IPS DF 19.7 (cell line): ENCODE results near the gene GSC2.

ENCODE experiments used
- DNase-seq: peaks from one replicate; pipeline ENCODE4 v3.0.0-alpha.2; 2013; ENCODE audit warnings: low read depth, low spot score

The GSC2 gene

DNA sequence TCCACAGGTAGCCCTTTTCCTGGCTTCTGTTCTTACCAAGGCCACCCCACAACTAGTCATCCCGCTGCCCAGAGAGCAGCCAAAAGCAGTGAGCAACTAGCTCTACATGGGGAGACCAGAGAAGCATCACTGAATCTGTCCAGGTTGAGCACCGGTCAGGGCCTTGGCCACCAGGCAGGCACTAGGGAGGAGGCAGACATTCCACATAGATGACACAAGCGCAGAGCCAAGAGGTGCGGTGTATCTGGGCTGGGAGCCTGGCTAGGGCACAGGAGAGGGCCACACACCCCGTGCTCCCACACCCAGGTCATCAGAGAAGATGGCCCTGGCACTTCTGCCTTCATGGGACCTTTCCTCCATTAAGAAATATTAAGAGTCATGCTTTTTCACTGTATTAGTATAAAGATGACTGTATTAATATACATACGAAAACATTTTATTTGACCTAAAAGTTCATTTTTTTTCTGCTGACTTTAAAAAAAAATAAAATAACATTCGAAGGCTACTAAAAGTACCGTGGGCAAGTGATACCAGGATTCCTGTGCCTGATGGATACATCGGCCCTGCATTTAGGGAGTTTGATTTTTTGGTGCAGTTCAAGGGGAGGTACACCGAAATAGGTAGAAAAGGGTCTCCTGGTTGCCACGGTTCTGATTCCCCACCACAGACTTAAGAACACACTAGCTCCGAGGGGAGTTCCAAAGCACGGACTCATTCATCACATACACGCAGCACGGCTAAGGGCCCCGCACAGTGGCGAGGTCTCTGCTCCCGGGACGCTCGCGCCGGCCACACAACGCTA lies 29.1 kb downstream of the GSC2 start:
- no peak for DNase-seq

DNA sequence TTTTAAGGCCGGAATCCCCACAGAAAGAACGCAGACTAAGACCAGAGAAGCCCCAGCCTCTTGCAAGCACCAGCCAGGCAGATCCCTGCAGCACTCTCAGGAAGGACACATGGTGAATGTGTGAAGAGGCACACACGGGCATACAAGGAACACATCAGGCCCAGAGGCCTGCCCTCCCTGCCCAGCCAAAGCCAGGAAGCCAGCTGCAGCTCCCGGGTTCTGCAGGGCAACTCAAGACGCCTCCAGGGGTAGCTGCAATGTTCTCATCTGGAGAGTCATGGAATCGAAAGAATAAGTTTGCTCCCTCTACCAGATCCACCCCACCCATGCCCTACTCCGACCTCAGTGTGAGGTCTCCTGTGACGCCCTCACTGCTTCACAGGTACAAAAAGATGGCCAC lies 30.1 kb downstream of the GSC2 start:
- DNase-seq = no peak

DNA sequence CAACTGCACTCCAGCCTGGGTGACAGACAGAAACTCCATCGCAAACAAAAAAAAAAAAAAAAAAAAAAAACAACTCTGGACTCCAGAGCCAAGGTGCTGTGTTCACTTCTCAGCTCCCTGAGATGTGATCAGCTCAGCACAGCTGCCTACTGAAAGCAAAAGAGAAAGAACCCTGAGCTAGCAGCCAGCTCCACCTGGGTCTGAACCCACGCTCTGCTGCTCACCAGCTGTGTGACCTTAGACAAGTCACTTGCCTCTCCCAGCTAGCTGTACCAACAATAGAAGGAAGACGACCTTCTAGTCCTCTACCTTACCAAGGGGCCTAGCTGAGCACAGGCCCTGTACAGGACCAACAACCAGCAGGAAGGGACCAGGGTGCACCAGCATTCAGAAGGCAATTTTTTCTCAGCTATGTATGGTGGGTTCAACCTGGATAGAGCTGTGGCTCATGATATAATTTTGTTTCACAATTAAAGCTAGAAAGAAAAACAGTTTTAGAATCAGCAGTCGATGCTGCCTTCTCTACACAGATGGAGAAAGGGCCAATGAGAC lies 31.7 kb downstream of the GSC2 start:
- no peak for DNase-seq

DNA sequence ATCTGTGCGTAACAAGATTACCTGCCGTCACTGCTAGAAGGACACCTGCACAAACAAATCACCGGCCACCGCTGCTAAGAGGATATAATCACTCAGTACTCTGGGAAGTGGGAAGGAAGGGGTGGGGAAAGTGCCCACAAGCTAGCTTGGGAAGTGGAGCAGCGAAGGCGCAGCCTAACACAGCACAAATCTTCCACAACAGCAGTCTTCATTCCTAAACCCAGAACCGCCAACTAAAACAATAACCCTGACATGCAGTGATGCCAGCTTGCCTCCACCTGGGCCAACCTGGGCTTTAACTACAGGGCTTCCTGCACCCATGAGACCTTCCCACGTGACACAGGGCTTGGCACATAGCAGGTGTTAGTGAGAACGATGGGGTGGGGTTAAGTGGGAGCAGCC lies 33.0 kb downstream of the GSC2 start:
- DNase-seq = no peak

DNA sequence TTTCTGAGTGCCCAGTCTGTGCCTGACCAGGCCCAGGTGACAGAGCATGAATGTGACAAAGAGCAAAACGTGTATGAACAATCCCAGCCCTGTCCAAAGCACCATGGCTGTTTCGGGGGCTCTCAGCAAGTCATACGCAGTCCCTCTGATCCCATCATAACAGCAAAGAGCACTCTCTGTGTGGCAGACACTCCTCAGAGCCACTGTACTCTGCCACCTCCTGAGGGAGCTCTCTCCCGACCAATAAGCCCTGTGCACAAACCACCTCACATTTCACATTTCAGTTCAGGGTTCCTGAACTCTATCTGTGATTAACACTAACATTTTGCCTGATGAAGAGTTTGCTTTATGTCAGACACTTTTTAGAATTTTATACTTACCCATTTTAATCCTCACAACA lies 34.5 kb downstream of the GSC2 start:
- DNase-seq = no peak

DNA sequence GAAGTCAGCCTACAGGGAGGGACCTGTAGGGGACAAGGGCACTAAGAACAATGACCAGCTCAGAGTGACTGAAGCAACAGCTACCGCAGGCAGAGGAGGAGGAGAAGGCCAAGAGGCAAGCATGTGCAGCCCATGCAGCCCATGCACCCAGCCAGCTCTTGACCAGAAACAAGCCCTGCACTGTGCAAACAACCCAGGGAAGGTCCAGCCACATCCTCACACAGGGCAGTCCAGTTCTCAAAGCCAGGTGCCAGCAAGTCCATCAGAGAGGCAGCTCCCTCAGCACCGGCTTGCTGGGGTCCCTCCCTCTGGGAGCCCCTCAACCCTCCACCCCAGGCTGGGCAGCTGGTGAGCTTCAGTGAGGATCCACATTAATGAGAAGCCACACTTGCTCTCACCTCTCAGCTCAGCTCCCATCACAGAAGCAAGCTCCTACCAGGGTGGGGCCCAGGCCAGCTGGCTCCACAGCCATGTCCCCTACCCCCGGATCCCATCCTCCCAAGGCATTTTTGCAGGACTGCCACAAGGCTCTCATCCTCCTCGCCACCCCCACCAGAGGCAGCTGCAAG lies 35.0 kb downstream of the GSC2 start:
- DNase-seq = no peak

DNA sequence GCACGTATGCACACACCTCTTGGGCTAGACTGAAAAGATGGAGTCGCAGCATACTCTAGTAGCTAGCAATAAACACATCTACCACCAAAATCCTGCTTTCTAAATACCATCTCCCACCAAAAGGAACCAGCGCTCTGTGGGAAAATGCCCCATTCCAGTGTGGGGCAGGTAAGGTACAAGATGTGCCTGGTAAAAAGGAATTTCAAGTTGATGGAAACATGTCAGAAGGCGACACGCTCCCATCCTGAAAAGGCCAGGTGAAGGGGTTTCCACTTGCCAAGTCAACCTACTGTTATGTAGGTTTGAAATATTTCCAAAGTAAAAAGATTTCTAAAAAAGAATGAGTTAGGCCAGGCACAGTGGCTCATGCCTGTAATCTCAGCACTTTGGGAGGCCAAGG lies 36.7 kb downstream of the GSC2 start:
- DNase-seq = no peak

DNA sequence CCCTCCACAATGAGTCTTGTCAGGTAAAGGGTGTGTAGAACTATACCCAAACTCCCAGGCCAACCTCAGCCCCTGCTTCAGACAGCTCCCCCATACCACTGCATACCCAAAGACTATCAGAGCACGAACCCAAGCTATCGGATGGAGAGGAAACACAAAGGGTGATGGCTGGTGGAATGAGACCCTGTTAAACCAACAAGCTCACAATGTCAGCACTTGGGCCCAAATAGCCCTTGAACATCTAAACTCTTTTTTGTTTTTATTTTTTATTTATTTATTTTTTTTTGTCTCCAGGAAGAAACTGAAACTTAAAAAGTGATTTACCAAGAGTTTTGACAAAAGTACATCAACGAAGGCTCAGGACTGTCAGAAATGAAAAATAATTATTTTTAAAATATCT lies 38.5 kb downstream of the GSC2 start:
- DNase-seq = no peak

DNA sequence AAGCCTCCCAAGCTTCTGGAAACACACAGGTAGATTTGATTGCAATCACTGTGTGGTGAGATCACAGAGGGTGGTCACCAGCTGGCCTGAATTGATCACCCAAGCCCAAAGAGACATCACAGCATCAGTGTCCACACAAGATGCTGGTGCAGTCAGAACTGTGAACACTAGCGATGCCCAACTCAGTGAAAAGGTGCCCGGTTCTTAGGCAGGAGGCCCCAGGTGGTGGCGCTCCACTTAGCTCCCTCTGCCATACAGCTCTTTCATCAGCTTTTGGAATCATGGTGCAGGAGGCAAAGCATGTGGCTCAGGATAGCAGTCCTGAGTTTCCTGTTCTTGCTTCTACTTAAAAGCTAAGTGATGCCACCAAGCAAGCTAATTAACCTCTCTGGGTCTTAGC lies 39.0 kb downstream of the GSC2 start:
- DNase-seq = no peak

DNA sequence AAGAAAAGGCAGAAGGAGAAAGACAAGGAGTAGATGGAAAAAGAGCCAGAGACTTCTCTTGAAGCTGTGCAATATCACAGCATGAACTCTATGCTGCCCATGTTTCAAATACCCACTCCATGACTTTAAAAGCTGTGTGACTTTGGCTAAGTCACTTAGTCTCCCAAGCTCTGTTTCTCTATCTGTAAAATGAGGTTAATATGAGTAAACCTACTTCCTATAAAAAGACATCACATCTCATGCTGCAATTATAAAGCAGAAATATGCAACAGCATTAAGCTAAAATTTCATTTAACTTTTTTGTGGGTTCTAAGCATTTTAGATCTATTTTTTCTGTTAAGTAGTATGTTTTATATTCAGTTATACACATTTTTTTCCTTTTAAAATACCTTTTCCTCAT lies 39.4 kb downstream of the GSC2 start:
- no peak for DNase-seq

DNA sequence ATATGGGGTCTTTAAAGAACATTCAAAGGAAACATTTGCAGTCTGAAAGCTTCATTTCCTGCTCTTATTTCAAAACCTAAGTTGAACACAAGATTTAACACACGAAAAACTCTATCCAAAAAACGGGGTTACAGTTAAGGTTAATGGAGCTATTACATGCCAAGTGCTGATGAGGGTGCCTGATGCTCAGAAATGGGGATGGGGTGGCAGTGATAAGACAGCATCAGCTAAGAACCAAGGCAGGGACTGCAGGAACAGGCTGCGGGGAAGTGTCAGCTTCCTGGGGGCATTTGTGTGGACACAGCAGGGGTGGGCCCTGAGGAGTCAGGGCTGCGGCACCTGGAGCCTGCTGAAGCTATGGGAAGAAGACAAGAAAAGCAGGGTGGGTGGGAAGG lies 40.0 kb downstream of the GSC2 start:
- no peak for DNase-seq

DNA sequence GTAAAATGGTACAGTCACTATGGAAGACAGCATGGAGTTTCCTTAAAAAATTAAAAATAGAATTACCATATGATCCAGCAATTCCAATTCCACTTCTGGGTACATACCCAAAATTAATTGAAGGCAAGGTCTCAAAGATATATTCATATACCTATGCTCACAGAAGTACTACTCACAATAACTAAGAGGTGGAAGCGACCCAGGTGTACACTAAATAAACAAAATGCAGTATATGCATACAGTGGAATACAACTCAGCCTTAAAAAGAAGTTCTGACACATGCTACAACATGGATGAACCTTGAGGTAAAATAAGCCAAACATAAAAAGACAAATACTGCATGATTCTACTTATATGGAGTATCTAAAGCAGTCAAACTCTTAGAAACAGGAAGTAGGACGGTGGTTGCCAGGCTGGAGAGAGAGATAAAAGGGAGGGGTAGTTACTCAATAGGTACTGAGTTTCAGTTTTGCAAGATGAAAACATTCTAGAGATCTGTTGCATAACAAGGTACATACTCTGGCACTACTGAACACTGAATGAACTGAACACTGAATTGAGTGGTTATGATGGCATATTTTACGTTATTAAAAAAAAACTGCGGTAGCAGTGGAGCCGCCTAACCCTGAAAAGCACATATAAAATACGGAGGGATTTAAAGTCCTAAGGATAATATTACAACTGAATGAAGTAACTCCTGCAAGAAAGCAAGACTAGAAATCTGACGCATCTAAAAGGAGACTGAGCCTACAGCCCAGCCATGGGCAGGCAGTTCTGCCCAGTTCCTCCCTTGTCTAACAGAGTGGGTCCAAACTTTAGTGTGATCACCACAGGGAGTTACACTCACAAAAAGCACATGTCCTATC lies 40.7 kb downstream of the GSC2 start:
- no peak for DNase-seq

DNA sequence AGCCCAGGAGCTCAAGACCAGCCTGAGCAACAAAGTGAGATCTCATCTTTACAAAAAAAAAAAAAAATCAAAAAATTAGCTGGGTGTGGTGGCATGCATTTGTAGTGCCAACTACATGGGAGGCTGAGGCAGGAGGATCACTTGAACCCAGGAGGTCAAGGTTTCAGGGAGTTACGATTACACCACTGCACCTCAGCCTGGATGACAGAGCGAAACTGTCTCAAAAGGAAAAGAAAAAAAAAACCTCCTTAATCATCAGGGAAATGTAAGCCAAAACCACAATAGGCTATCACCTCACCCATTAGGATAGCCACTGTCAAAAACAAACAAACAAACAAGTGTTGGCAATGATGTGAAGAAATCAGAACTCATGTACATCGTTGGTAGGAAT lies 41.3 kb downstream of the GSC2 start:
- no peak for DNase-seq

DNA sequence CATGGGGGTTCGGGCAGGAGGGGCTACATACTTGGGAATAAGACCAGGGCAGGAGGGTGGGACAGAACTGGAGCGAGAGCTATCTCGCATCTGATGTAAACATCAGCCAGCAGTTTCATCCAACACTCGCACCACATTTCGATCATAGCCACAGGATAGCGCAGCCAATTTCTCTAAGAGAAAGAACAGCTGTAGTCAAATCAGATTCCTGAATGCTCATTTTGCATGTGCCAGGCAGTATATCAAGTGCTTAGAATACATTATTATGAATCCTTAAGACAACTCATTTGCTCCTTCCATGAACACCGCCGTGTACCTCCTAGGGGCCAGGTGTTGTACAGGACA lies 42.4 kb downstream of the GSC2 start:
- no peak for DNase-seq

DNA sequence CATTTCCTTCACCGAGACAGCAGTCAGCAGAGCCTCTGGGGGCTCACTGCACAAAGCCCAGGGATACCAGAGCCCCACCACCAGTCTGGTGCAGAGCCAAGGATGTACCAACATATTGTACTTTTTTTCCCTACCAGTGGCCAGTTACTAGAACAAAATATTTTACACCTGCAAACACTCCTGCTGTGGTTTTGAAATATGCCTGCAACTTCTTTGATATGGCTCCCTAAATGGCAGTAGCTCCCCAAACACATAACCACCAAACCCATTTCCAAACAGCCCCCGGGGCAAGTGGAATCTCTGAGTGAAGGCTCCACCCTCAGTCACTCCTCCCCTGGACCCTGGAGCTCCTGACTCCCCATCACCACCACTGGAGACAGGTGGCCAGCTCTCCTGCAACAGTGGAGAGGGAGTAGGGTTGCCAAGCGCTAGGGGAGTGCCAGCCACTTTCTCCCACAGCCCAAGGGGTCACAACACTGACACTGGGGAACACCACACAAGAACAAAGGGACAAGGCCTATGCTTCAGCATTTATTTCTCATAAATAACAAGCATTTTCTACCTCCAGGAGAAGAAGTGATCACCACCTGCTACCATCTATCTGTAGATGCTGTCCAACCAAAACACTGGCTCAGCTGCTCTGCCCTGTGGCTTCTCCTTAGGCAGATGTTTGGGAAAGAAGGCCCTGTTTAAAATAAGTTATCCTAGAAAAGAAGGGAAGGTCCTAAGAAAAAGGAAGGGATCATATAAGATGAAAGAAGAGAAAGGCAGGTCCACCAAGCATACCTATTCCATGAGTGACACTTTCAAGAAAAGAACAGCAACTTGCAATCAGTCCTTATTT lies 43.0 kb downstream of the GSC2 start:
- no peak for DNase-seq

DNA sequence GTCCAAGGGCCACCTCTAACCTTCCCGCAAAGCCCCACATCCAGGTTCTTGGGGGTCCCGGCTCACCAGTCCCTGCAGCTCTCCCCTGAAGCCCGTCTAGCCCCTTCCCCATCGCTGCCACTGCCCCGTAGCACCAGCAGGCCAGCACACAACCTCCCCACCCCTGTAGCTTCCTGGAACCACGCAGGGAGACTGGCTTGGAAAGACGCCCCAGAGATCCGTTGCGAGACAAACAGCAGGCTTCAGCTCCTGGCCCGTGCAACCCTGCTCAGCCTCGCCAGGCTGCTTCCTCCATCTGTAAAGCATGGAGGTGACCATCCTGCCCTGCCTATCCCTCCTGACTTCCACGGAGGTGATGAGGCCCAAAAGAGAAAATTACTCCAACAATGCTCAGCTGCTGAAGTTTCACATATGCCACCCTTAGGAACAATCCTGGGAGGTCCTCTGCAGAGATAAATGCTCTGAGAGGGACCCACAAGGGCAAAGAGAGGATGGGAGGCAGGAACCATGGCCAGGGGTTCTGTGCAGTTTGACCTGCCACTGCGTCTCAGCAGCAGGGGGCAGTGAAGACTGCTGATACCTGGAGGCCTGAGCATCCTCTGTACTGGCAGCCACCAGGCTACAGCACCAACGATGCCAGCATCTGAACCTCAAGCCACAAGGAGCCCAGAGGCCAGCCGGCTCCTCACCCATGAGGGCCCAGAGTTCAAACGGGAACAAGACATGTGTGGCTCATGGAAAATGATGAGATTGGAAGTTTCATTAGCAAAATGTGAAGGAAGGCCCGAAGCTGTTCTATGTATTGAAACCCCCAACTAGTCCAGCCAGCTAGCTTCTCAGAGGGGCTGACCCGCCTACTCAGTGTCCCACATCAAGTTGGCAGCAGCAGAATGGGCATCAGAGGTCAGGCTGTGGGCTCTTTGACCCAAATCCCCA lies 44.0 kb downstream of the GSC2 start:
- no peak for DNase-seq

DNA sequence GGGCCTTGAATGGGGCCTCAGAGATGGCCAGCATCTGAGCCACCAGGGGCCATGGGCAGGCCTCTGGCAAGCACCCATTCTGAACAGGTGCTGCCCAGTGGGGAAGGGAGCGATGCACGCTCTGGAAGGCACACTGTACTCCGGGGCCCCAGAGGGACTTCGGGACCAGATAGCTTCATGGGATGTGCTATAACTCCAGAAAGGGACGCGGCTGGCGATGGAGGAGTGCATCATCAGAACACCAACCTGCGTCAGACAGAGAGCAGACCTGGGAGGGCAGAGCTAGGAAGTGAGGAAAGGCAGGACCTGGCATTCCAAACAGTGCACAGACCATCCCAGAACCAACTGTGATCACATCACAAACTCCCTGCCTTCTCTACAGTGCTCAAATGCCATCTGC lies 44.6 kb downstream of the GSC2 start:
- DNase-seq = no peak

DNA sequence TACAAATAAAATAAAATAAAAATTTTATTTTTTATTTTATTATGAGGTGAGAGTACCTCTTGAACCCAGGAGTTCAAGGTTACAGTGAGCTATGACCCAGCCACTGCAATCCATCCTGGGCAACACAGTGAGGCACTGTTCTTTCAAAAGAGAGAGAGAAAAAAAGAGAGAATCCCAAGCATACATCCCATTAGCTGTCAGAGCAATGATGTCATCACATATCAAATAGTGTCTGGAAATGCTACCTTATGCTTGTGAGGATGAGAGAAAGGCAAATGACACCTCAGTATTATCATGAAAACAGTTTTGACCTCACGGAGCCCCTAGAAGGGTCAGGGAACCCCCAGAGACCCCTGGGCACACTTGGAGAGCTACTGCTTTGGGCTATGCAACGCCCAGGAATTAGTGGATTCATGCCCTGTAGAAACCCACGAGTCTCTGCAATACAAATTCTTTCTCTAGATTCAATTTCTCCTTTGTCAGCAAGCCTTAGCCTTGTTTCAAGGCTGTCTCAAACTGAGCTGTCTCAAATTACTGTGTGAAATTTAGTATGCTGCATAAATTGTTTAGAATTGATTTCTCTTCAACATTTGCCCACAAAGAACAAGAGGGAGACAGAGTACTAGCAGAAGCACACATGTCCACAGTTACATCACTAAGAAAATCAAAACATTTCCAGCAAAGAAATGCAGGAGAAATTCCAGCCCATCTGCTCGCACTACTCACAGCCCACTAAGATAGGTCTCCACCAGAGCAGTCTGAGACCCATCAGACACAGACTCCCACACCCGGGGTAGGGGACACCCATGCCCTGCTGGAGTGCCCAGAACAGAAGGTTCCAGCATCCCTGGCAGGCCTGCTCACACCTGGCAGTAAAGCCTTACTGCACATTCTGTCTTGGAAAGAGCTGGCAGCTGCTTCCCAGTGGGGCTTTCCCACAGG lies 45.9 kb downstream of the GSC2 start:
- no peak for DNase-seq

DNA sequence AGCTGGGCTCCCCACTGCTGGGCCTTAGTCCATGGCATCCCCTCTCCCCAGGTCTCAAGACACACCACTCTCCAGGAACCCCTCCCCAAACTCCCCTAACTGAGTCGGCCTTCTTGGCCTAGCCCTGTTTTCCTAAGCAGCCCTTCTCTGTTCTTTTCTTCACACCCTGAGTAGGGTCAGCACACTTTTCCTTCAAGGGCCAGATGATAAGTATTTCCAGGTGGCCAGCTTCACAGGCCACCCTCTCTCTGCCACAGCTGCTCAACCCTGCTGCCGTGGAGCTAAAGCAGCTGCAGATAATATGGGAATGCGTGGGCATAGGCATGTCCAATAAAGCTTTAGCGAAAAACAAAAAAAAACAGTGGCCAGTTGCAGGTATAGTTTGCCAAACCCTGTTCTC lies 51.9 kb downstream of the GSC2 start:
- no peak for DNase-seq
